K562 (cell line): ENCODE measurements around the gene L3MBTL3. TPM values are rescaled to one million over a fixed set of nuclear protein-coding genes. Genes with fewer than 3 reads are reported as not detected.

Experiments
- ATF3 ChIP-seq, 2 experiments: fragments of 450-650 bp in 1 of 2; sonication (generic) in 1 of 2; formaldehyde crosslinking in 1 of 2; IDR thresholded peaks in 1 of 2; conservative IDR thresholded peaks in 1 of 2; 2 replicates each; pipeline versions ENCODE4 v1.6.1 to v1.8.1; 2016 to 2023; ENCODE audit warnings: mild to moderate bottlenecking in 2 of 2, moderate library complexity in 2 of 2, inconsistent platforms in 1 of 2, missing genetic modification reagents in 1 of 2
- BRCA1 ChIP-seq, 2 experiments: fragments of 450-650 bp in 1 of 2; sonication (generic) in 1 of 2; formaldehyde crosslinking in 1 of 2; IDR thresholded peaks; 2 replicates each; pipeline versions ENCODE4 v1.5.0 to v1.6.1; 2017 to 2020; ENCODE audit warnings: mild to moderate bottlenecking in 1 of 2, missing genetic modification reagents in 1 of 2
- CHD2 ChIP-seq: IDR thresholded peaks from 2 replicates; pipeline ENCODE4 v1.6.1; 2011; ENCODE audit warnings: low read depth, low read length
- CSDE1 ChIP-seq, 2 experiments: fragments of 450-650 bp; IDR thresholded peaks; 2 replicates each; pipeline ENCODE4 v1.6.1; 2016; ENCODE audit warnings: mild to moderate bottlenecking in 1 of 2
- CTBP1 ChIP-seq: fragments of 450-650 bp; IDR thresholded peaks from 2 replicates; pipeline ENCODE4 v1.6.1; 2016; ENCODE audit warnings: borderline replicate concordance
- E2F8 ChIP-seq: fragments of 450-650 bp; IDR thresholded peaks from 2 replicates; pipeline ENCODE4 v1.7.1; 2018; ENCODE audit warnings: mild to moderate bottlenecking, low read depth; ENCODE audit not compliant: partially characterized antibody
- ELF4 ChIP-seq: fragments of 450-650 bp; formaldehyde crosslinking; IDR thresholded peaks from 2 replicates; pipeline ENCODE4 v1.4.0; 2022; ENCODE audit warnings: missing genetic modification characterization
- FIP1L1 ChIP-seq: fragments of 200-400 bp; formaldehyde crosslinking; IDR thresholded peaks from 2 replicates; pipeline ENCODE4 v1.6.1; 2018; ENCODE audit warnings: mild to moderate bottlenecking, low read depth, low read length; ENCODE audit not compliant: poor library complexity, severe bottlenecking
- GATAD2A ChIP-seq: fragments of 450-650 bp; IDR thresholded peaks from 2 replicates; pipeline ENCODE4 v1.6.1; 2017
- HDGF ChIP-seq: fragments of 450-650 bp; IDR thresholded peaks from 2 replicates; pipeline ENCODE4 v1.6.1; 2016
- HMBOX1 ChIP-seq: sonication (generic); IDR thresholded peaks from 2 replicates; pipeline ENCODE4 v1.6.1; 2016
- MAZ ChIP-seq, 2 experiments: fragments of 450-650 bp in 1 of 2; sonication (generic) in 1 of 2; formaldehyde crosslinking; IDR thresholded peaks in 1 of 2; conservative IDR thresholded peaks in 1 of 2; 2 replicates each; pipeline versions ENCODE4 v1.4.0 to v1.5.0; 2020; ENCODE audit warnings: mild to moderate bottlenecking in 1 of 2, missing genetic modification reagents in 1 of 2
- MCM2 ChIP-seq: fragments of 450-650 bp; IDR thresholded peaks from 2 replicates; pipeline ENCODE4 v1.6.1; 2017; ENCODE audit warnings: low read depth, mild to moderate bottlenecking
- MLX ChIP-seq, 2 experiments: fragments of 450-650 bp in 1 of 2; sonication (generic) in 1 of 2; formaldehyde crosslinking; conservative IDR thresholded peaks; 2 replicates each; pipeline versions ENCODE4 v1.4.0 to v1.8.1; 2020 to 2022; ENCODE audit warnings: mild to moderate bottlenecking in 1 of 2, missing genetic modification reagents in 1 of 2
- TCF7 ChIP-seq: sonication (generic); IDR thresholded peaks from 2 replicates; pipeline ENCODE4 v1.6.1; 2016; ENCODE audit warnings: antibody characterized with exemption, borderline replicate concordance
- THAP7 ChIP-seq: fragments of 250-450 bp; sonication (Bioruptor Pico); IDR thresholded peaks from 2 replicates; pipeline ENCODE4 v1.5.0; 2021
- YY1 ChIP-seq, 3 experiments: IDR thresholded peaks; 2 replicates each; pipeline ENCODE4 v1.6.1; 2011; ENCODE audit warnings: low read length in 2 of 3, mild to moderate bottlenecking in 2 of 3, moderate library complexity in 2 of 3, borderline replicate concordance in 1 of 3, control low read depth in 1 of 3, low read depth in 1 of 3; ENCODE audit not compliant: insufficient read depth in 3 of 3, insufficient replicate concordance in 2 of 3, control insufficient read depth in 1 of 3, insufficient read length in 1 of 3; ENCODE audit errors: extremely low read depth in 1 of 3
- ZNF324 ChIP-seq: fragments of 250-450 bp; sonication (Bioruptor Pico); IDR thresholded peaks from 2 replicates; pipeline ENCODE4 v1.4.0; 2020; ENCODE audit warnings: mild to moderate bottlenecking
- ZNF445 ChIP-seq: fragments of 250-450 bp; sonication (Bioruptor Pico); IDR thresholded peaks from 2 replicates; pipeline ENCODE4 v1.4.0; 2020; ENCODE audit warnings: low read depth, mild to moderate bottlenecking, moderate library complexity
- ZNF589 ChIP-seq: fragments of 200-800 bp; sonication (Bioruptor generic); IDR thresholded peaks from 2 replicates; pipeline ENCODE4 v1.6.1; 2016; ENCODE audit warnings: low read depth, missing genetic modification characterization, missing compliant biosample characterization
- ZNF75A ChIP-seq: fragments of 450-650 bp; formaldehyde crosslinking; IDR thresholded peaks from 2 replicates; pipeline ENCODE4 v1.4.0; 2020; ENCODE audit warnings: mild to moderate bottlenecking
- polyA plus RNA-seq, 8 experiments: library from polyadenylated mRNA; depleted of rRNA in 4 of 8; stranded (reverse) in 5 of 8; unstranded in 3 of 8; fragments of >200 nt; fragmentation: Nextera tagmentation in 2 of 8; fragmentation: Illumina TruSeq in 1 of 8; extraction: Ambion mirVana in 2 of 8; extraction: Trizol in 1 of 8; gene quantifications; 2 replicates each; pipeline versions ENCODE4 v1.2.1 to v1.2.3, GENCODE V29; 2011 to 2014; ENCODE audit warnings: inconsistent platforms in 1 of 8, missing spikeins in 1 of 8
- total RNA-seq, 7 experiments: library from RNA; depleted of rRNA in 6 of 7; stranded (reverse); fragments of >200 nt in 6 of 7; fragmentation: Illumina TruSeq in 2 of 7; extraction: Trizol in 2 of 7; gene quantifications; 2 replicates each; pipeline versions ENCODE4 v1.2.1 to v1.2.3, GENCODE V29; 2011 to 2021; ENCODE audit warnings: low replicate concordance in 1 of 7

Gene L3MBTL3
- total and polyA plus RNA-seq, 9 of the 15 experiments (the other 6 are each of a cell fraction or from before 2014, with no cell fraction given) = 0.83 to 6.9 (median 5.4) TPM

GRCh38 chr6:130019326-130020072 is 1.1 kb downstream of the L3MBTL3 start (continued):
- no peak for TF ChIP-seq E2F8
- TF ChIP-seq MAZ (CRISPR knock-in tag; conservative IDR thresholded peaks at IDR 0.05 in 1 of 2, IDR thresholded peaks at IDR 0.05 in 1 of 2) = 0 out of 4 replicates have a peak, but pooled peaks have one; percentile 22 to 24
- TF ChIP-seq ZNF445 (CRISPR knock-in tag) = no peak
- TF ChIP-seq ZNF75A (CRISPR knock-in tag) = no peak
- no peak for TF ChIP-seq TCF7
- 0 out of 2 replicates have a peak, but pooled peaks have one; percentile 44 for TF ChIP-seq GATAD2A
- peak; percentile 31 for TF ChIP-seq FIP1L1
- TF ChIP-seq ATF3 (IDR thresholded peaks at IDR 0.05) = no peak
- TF ChIP-seq ATF3 (CRISPR knock-in tag; conservative IDR thresholded peaks at IDR 0.05) = no peak
- TF ChIP-seq MCM2 = no peak
- TF ChIP-seq YY1 (IDR thresholded peaks at IDR 0.05; ENCODE audit: borderline replicate concordance in 1 of 3, control insufficient read depth in 1 of 3, extremely low read depth in 1 of 3, insufficient read depth in 3 of 3, insufficient read length in 1 of 3, insufficient replicate concordance in 2 of 3, low read depth in 1 of 3, low read length in 2 of 3) = peak in 1 of 3 experiments; percentile 63
- TF ChIP-seq ELF4 (CRISPR knock-in tag) = no peak
- no peak for TF ChIP-seq MLX (CRISPR knock-in tag; conservative IDR thresholded peaks at IDR 0.05)
- TF ChIP-seq CHD2 = no peak
- TF ChIP-seq BRCA1 (IDR thresholded peaks at IDR 0.05) = no peak
- TF ChIP-seq BRCA1 (CRISPR knock-in tag; IDR thresholded peaks at IDR 0.05) = no peak
- TF ChIP-seq HDGF = no peak
- no peak for TF ChIP-seq THAP7 (CRISPR knock-in tag)
- TF ChIP-seq ZNF589 (CRISPR knock-in tag) = no peak
- no peak for TF ChIP-seq ZNF324 (CRISPR knock-in tag)
- peak; percentile 64; the same call in 1 of the 2 replicates for TF ChIP-seq CTBP1
- no peak for TF ChIP-seq CSDE1 (IDR thresholded peaks at IDR 0.05)
- TF ChIP-seq HMBOX1 = no peak
